Thyroid gland (tissue), 4 donors: Measurements from ENCODE around the gene MRPS11.

Experiments used
- POLR2A ChIP-seq, 2 donors: fragments of 450-650 bp; IDR thresholded peaks; one replicate each; pipeline ENCODE4 v1.6.1; 2017; ENCODE audit warnings: antibody characterized with exemption in 2 of 2, mild to moderate bottlenecking in 2 of 2, moderate library complexity in 1 of 2
- TF ChIP-seq, protein P1 (sequence below), 6 experiments: fragments of 200-600 bp in 3 of 6; fragments of 450-650 bp in 3 of 6; sonication (generic) in 3 of 6; IDR thresholded peaks; one replicate each; pipeline ENCODE4 v1.5.1; 2016 to 2019; ENCODE audit warnings: antibody characterized with exemption in 6 of 6, mild to moderate bottlenecking in 2 of 6, inconsistent platforms in 1 of 6, moderate library complexity in 1 of 6

DNA sequence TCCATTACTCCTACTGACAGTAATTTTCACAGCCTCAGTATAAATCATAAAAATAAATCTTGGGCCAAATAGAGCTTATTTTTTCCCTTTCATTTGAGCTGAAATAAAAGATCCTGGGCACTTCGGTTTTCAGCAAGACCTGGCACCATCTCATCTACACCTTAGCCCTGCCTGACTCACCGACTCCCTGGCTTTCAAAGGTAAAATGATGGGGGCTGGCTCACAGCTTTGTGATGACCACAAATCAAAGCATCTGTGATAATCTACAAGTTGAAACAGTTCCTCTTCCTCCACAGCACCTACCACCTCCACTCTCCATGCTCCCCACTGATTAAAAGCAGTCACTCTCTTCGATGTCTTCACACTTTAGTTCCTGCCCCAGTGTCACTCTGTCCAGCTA is 51.4 kb downstream of the MRPS11 start:
- TF ChIP-seq, protein P1, sequence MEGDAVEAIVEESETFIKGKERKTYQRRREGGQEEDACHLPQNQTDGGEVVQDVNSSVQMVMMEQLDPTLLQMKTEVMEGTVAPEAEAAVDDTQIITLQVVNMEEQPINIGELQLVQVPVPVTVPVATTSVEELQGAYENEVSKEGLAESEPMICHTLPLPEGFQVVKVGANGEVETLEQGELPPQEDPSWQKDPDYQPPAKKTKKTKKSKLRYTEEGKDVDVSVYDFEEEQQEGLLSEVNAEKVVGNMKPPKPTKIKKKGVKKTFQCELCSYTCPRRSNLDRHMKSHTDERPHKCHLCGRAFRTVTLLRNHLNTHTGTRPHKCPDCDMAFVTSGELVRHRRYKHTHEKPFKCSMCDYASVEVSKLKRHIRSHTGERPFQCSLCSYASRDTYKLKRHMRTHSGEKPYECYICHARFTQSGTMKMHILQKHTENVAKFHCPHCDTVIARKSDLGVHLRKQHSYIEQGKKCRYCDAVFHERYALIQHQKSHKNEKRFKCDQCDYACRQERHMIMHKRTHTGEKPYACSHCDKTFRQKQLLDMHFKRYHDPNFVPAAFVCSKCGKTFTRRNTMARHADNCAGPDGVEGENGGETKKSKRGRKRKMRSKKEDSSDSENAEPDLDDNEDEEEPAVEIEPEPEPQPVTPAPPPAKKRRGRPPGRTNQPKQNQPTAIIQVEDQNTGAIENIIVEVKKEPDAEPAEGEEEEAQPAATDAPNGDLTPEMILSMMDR (IDR thresholded peaks at IDR 0.05): no peak
- no peak for TF ChIP-seq POLR2A (IDR thresholded peaks at IDR 0.05)
